Neural cell (in vitro differentiated cells): Measurements from ENCODE around the gene SDS.

ENCODE experiments used
- CTCF ChIP-seq: fragments of 450-650 bp; IDR thresholded peaks from 2 replicates; pipeline ENCODE4 v1.5.1; 2014; ENCODE audit warnings: antibody characterized with exemption, mild to moderate bottlenecking, moderate library complexity; ENCODE audit not compliant: poor library complexity, severe bottlenecking
- EP300 ChIP-seq: fragments of 450-650 bp; conservative IDR thresholded peaks from 2 replicates; pipeline ENCODE4 v1.6.1; 2014; ENCODE audit warnings: antibody characterized with exemption, mild to moderate bottlenecking, moderate library complexity; ENCODE audit not compliant: poor library complexity, severe bottlenecking
- EZH2 ChIP-seq: fragments of 200-600, 300-800 bp; shearing (Covaris generic), sonication (generic); IDR thresholded peaks from 2 replicates; pipeline ENCODE4 v1.6.1; 2014; ENCODE audit warnings: antibody characterized with exemption, low read length, borderline replicate concordance, mild to moderate bottlenecking; ENCODE audit not compliant: insufficient read depth, poor library complexity, severe bottlenecking
- POLR2AphosphoS5 ChIP-seq: IDR thresholded peaks from 2 replicates; pipeline ENCODE4 v1.6.1; 2012
- SMC3 ChIP-seq: fragments of 450-650 bp; conservative IDR thresholded peaks from 2 replicates; pipeline ENCODE4 v1.6.1; 2014; ENCODE audit warnings: antibody characterized with exemption, mild to moderate bottlenecking, moderate library complexity; ENCODE audit not compliant: poor library complexity
- TF ChIP-seq, protein P1 (sequence below): IDR thresholded peaks from 2 replicates; pipeline ENCODE4 v1.6.1; 2012; ENCODE audit warnings: borderline replicate concordance

DNA sequence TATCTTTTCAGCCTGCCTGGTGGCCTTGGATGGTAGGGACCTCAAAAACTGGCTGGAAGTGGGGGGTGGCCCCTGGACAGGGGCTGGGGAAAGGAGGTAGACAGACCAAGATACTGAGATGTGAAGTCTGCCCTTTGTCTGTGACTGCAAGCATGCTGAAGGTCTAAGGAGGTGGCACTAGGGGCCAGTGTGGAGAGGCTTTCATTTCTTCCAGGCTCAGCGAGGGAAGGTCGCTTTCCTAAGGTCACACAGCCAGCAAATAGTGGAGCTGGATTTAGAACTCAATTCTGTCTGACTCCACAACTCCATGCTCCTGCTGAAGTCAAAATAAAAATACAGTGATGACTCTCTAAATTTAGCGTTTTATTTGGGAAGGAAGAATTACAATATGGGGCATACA is 56.6 kb downstream of the SDS start:
- TF ChIP-seq, protein P1, sequence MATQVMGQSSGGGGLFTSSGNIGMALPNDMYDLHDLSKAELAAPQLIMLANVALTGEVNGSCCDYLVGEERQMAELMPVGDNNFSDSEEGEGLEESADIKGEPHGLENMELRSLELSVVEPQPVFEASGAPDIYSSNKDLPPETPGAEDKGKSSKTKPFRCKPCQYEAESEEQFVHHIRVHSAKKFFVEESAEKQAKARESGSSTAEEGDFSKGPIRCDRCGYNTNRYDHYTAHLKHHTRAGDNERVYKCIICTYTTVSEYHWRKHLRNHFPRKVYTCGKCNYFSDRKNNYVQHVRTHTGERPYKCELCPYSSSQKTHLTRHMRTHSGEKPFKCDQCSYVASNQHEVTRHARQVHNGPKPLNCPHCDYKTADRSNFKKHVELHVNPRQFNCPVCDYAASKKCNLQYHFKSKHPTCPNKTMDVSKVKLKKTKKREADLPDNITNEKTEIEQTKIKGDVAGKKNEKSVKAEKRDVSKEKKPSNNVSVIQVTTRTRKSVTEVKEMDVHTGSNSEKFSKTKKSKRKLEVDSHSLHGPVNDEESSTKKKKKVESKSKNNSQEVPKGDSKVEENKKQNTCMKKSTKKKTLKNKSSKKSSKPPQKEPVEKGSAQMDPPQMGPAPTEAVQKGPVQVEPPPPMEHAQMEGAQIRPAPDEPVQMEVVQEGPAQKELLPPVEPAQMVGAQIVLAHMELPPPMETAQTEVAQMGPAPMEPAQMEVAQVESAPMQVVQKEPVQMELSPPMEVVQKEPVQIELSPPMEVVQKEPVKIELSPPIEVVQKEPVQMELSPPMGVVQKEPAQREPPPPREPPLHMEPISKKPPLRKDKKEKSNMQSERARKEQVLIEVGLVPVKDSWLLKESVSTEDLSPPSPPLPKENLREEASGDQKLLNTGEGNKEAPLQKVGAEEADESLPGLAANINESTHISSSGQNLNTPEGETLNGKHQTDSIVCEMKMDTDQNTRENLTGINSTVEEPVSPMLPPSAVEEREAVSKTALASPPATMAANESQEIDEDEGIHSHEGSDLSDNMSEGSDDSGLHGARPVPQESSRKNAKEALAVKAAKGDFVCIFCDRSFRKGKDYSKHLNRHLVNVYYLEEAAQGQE: no peak
- TF ChIP-seq EP300 (no peak), CTCF (no peak), POLR2AphosphoS5 (no peak), EZH2 (no peak), SMC3 (no peak)
